HAP-1 (cell line): Measurements from ENCODE around the gene OPA1.
A peak's percentile ranks its signal among the peaks of the same experiment; 100 is the strongest.
"Not testable (repeated sequence)": the region's sequence is repeated elsewhere in the genome, so short reads cannot be mapped to it uniquely, and the experiment has no call there.

ENCODE experiments used
- DNase-seq, 2 experiments: peaks; one replicate each; pipeline ENCODE4 v3.0.0-alpha.2; 2016 to 2020; ENCODE audit warnings: low spot score in 2 of 2
- H3K27me3 ChIP-seq: fragments of 250-450 bp; sonication (Bioruptor Pico); 2 replicates; pipeline ENCODE4 v1.5.1; 2020; ENCODE audit warnings: low read depth, mild to moderate bottlenecking, moderate library complexity
- H3K36me3 ChIP-seq: fragments of 250-450 bp; sonication (Bioruptor Pico); replicated peaks from 2 replicates; pipeline ENCODE4 v1.5.1; 2020; ENCODE audit warnings: mild to moderate bottlenecking
- H3K4me1 ChIP-seq: fragments of 250-450 bp; sonication (Bioruptor Pico); 2 replicates; pipeline ENCODE4 v1.5.1; 2020; ENCODE audit warnings: mild to moderate bottlenecking
- H3K4me3 ChIP-seq: fragments of 250-450 bp; sonication (Bioruptor Pico); 2 replicates; pipeline ENCODE4 v1.5.1; 2020; ENCODE audit warnings: mild to moderate bottlenecking, moderate library complexity
- H3K9me3 ChIP-seq: fragments of 250-450 bp; sonication (Bioruptor Pico); 2 replicates; pipeline ENCODE4 v1.5.1; 2020; ENCODE audit warnings: mild to moderate bottlenecking, moderate library complexity
- in situ Hi-C: fragments of 300-500 bp; cut with MboI; formaldehyde crosslinking; loops from 3 replicates; pipeline ENCODE4 v1.14.3; 2020; ENCODE audit warnings: low sequenced_read_pairs, inconsistent platforms, mixed read lengths

The OPA1 gene

DNA sequence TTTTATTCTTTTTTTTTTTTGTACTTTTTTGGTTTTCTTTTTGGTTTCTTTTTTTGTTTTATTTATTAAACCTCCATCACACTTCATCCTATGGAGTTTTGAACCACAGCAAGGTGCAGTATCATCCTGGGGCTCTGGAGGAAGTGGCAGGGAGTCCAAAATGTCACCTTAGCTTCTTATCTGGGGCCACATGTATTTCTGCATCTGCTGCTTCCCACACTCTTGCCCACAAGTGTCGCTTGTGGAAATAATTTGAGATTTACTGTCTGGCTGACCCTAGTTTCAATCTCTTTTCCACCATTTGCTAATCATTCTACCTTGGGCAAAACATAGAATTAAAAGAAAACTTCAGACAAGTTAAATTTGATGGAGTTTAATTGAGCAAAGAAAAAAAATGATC lies 6.4 kb downstream of the OPA1 start:
- in situ Hi-C loops = no loop called here

DNA sequence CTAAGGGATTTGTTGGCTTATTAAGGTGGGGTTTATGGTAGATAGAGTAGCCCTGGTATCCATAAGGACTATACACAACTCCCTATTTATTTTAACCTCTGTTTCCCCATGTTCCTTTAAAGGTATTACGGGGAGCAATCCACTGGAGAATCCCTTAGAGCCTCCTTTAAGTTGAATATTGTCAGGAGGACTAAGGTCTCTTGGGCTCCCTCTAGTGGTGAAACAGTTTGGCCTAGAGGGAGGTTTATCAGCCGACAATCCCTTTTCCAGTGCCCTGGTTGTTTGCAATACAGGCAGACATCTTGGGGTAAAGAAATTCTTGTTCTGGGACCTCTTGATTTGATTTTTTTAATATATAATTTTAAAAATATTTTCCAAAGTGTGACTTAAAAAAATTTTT lies 12.9 kb downstream of the OPA1 start:
- no peaks in the 10 kb centered on the region for H3K27me3 ChIP-seq
- DNase-seq = peak; percentile 56 to 81
- H3K4me3 ChIP-seq = no peak overlapping the region
- in situ Hi-C loops = no loop called here
- no peaks in the 10 kb centered on the region for H3K4me1 ChIP-seq
- H3K36me3 ChIP-seq = peaks cover 10% of the 10 kb centered on the region
- no peaks in the 10 kb centered on the region for H3K9me3 ChIP-seq

More for the DNA sequence above, 6.4 kb downstream of the OPA1 start:
- Histone ChIP-seq H3K27me3 (no peaks in the 10 kb centered on the region), H3K4me1 (peaks cover 11% of the 10 kb centered on the region), H3K36me3 (peaks cover 20% of the 10 kb centered on the region), H3K9me3 (no peaks in the 10 kb centered on the region), H3K4me3 (no peak overlapping the region)
- DNase-seq = no peak

DNA sequence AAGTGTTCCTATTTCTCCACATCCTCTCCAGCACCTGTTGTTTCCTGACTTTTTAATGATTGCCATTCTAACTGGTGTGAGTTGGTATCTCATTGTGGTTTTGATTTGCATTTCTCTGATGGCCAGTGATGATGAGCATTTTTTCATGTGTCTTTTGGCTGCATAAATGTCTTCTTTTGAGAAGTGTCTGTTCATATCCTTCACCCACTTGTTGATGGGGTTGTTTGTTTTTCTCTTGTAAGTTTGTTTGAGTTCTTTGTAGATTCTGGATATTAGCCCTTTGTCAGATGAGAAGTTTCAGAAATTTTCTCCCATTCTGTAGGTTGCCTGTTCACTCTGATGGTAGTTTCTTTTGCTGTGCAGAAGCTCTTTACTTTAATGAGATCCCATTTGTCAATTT lies 13.9 kb downstream of the OPA1 start:
- H3K9me3 ChIP-seq, in situ Hi-C loops, DNase-seq, H3K4me1 ChIP-seq, H3K4me3 ChIP-seq, H3K27me3 ChIP-seq: not testable (repeated sequence)
- peaks cover 10% of the 10 kb centered on the region; the same call in 1 of the 2 replicates for H3K36me3 ChIP-seq

DNA sequence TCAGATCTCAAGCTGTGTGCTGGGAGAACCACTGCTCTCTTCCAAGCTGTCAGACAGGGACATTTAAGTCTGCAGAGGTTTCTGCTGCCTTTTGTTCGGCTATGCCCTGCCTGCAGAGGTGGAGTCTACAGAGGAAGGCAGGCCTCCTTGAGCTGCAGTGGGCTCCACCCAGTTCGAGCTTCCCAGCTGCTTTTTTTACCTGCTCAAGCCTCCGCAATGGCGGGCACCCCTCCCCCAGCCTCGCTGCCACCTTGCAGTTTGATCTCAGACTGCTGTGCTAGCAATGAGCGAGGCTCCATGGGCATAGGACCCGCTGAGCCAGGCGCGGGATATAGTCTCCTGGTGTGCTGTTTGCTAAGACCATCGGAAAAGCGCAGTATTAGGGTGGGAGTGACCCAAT lies 17.5 kb downstream of the OPA1 start:
- DNase-seq, H3K4me3 ChIP-seq, H3K27me3 ChIP-seq, H3K9me3 ChIP-seq, H3K4me1 ChIP-seq, in situ Hi-C loops: not testable (repeated sequence)
- H3K36me3 ChIP-seq = peaks cover 16% of the 10 kb centered on the region

DNA sequence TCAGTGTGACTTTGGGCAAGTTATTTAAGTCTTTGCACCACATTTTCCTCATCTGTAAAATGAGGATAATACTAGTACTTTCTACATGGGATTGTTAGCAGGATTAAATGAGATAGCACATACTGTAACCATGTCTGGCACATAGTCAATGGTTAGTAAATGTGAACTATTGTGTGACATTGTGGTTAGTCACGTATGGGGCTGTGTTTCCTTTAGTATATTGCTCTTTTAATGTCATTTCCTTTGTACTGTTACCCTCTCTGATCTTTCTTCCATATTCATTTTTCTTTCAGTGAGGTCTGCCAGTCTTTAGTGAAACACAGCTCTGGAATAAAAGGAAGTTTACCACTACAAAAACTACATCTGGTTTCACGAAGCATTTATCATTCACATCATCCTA lies 21.4 kb downstream of the OPA1 start:
- H3K4me1 ChIP-seq = no peaks in the 10 kb centered on the region
- no peak overlapping the region for H3K4me3 ChIP-seq
- DNase-seq = no peak
- H3K9me3 ChIP-seq = no peaks in the 10 kb centered on the region
- no peaks in the 10 kb centered on the region for H3K27me3 ChIP-seq
- peaks cover 41% of the 10 kb centered on the region for H3K36me3 ChIP-seq
- in situ Hi-C loops = no loop called here

DNA sequence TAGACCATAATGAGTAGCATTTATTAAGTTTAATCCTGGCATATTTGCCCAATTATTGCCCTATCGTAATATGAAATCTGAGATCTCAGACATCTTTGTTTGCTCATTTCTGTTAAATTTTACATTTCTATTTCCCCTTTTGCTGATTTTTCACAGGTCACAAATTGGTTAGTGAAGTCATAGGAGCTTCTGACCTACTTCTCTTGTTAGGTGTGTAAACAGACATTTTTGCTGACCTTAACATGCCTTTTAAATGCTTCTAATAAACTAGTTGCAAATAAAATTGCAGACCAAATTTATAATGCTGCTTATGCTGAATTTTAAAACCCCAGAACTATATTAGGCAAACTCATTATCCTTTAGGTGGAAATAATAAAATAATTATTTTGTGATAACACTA lies 24.6 kb downstream of the OPA1 start:
- DNase-seq = no peak
- H3K27me3 ChIP-seq = no peaks in the 10 kb centered on the region
- H3K4me1 ChIP-seq = no peaks in the 10 kb centered on the region
- H3K36me3 ChIP-seq = peaks cover 50% of the 10 kb centered on the region
- H3K9me3 ChIP-seq = no peaks in the 10 kb centered on the region
- in situ Hi-C loops = no loop called here
- H3K4me3 ChIP-seq = no peak overlapping the region

DNA sequence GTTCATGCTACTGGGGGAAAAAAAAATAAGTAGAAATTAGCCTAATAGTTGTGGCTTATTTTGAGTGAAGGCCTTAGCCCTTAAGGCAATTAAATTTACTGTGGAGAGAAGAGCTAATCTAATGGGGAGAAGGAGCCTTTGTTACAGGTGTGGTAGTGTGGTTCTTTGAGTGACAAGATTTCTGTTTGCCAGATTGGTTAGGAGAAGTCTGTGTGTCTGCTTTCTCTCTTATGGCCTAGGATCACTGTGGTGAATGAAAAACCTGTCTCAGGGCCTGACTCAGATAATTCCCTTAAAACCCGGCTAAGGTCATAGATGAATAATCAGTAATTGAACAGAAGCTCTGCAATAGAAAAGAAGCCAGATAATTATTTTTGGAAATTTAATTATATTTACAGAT lies 27.0 kb downstream of the OPA1 start:
- Histone ChIP-seq H3K27me3 (no peaks in the 10 kb centered on the region), H3K9me3 (no peaks in the 10 kb centered on the region), H3K36me3 (peaks cover 46% of the 10 kb centered on the region), H3K4me3 (no peak overlapping the region), H3K4me1 (no peaks in the 10 kb centered on the region)
- no peak for DNase-seq
- in situ Hi-C loops = no loop called here

DNA sequence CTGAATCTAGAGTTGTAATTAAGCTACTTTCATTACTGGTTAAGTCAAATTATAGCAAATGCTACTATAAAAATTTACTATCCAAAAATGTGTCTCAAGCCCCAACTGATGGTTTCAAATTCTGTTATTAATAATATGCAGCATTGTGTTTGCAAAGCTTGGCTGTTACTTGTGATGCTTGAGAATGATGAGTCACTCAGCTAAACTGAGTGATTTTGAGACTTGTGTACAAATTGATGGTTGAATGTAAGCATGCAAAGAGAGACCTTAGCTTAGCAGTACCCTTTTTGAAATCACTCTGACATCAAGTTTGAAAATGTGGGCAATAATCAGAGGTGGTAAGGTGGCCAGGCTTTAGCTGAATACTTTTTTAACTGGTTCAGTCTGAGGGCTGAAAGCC lies 27.6 kb downstream of the OPA1 start:
- in situ Hi-C loops = no loop called here
- H3K36me3 ChIP-seq = peaks cover 41% of the 10 kb centered on the region
- H3K27me3 ChIP-seq = no peaks in the 10 kb centered on the region
- no peaks in the 10 kb centered on the region for H3K9me3 ChIP-seq
- no peaks in the 10 kb centered on the region for H3K4me1 ChIP-seq
- DNase-seq = no peak
- H3K4me3 ChIP-seq = no peak overlapping the region

DNA sequence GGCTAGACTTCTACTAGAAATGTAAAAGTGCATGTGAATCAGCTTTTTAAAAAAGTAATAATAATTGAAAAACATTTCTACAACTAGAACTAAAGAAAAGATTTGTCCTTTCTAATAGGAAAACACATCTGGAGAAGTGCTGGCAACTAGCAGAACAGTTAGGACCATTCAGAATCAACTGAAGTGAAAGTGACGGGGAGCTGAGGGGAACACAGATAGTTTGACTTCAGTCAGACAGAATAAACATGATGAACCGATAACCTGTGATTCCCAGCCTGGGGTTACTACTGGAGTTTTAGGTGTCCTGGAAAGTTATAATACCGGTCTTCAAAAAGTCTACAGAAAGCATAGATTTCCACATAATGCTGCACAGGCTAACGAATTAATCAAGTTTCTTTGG lies 28.1 kb downstream of the OPA1 start:
- peaks cover 41% of the 10 kb centered on the region for H3K36me3 ChIP-seq
- H3K4me3 ChIP-seq = no peak overlapping the region
- in situ Hi-C loops = no loop called here
- no peaks in the 10 kb centered on the region for H3K27me3 ChIP-seq
- DNase-seq = no peak
- no peaks in the 10 kb centered on the region for H3K9me3 ChIP-seq
- no peaks in the 10 kb centered on the region for H3K4me1 ChIP-seq

DNA sequence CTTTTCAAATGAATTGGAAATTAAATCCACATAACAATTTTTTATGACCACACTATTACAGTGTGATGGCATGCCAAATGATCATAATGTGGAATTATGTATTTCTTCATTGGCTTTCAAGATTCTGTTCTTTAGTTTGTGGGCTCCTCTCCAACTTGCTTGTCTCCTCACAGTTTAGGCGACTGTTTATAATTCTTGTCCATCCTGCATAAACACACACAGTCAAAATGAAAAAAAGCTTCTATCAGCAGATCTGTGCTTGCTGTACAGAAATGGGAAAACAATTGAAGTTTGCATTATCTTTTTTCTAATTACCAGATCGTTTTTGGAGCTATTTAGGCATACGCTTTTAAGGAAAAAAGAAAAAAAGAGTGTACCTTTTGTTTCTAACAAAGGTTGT lies 37.0 kb downstream of the OPA1 start:
- Histone ChIP-seq H3K27me3 (no peaks in the 10 kb centered on the region), H3K4me1 (peaks cover 8% of the 10 kb centered on the region), H3K4me3 (no peak overlapping the region), H3K36me3 (peaks cover 19% of the 10 kb centered on the region), H3K9me3 (no peaks in the 10 kb centered on the region)
- in situ Hi-C loops = no loop called here
- no peak for DNase-seq

DNA sequence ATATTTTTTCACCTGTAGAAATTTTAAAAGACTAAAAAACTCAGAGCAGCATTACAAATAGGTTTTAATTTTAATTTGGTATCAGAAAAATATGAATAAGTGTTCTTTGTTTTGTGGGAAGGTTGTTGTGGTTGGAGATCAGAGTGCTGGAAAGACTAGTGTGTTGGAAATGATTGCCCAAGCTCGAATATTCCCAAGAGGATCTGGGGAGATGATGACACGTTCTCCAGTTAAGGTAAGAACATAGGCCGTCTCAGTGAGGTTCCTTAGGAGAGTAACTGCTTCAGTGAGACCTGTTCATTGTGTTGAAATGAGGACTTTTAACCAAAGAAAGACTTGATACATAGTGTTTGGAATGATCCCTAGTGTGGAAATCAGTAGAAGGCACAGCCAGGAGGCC lies 44.8 kb downstream of the OPA1 start:
- H3K9me3 ChIP-seq = no peaks in the 10 kb centered on the region
- H3K4me1 ChIP-seq = no peaks in the 10 kb centered on the region
- H3K36me3 ChIP-seq = peaks cover 44% of the 10 kb centered on the region
- H3K4me3 ChIP-seq = no peak overlapping the region
- no peaks in the 10 kb centered on the region for H3K27me3 ChIP-seq
- DNase-seq = no peak
- in situ Hi-C loops = no loop called here

DNA sequence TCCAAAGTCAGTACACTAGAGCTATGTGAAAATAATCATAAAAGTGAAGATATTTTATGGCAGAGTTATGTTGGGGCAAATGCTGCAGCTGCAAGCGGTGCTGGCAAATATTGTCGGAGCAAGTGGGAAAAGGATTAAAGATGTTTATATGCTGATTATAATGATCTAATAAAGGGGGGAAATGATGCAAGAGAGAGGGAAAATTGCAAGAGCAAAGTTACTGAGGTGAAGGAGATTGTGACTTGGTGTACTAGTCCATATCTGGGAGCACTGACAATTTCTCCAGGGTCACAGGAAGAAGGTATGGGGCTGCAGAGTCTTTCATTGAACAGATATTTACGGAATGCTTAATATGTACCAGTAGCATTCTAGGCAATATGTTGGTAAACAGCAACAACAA lies 45.8 kb downstream of the OPA1 start:
- no peaks in the 10 kb centered on the region for H3K27me3 ChIP-seq
- in situ Hi-C loops = no loop called here

DNA sequence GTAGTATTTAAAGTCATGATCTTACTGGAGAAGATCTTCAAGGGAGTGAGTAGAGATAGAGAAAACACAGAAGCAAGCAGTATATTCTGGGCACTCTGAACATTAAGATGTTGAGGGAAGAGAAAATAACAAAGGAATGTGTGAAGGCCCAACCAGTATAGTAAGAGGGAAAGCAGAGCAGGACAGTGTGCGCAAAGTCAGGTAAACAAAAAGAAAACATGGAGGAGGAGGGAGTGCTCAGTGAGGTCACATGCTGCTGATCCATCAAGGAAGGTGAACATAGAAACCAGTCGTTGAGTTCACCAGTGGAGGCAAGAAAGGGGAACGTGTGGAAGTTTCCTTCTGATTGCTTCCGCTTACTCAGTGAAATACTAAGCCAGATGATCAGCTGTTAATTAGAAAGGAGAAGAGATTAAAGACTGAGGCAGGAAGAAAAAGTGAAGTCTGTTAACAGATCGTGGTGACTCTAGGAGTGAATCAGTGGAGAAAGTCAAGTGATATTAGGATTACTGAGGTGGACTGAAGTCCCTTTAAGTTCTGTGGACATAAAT lies 47.2 kb downstream of the OPA1 start:
- H3K36me3 ChIP-seq = peaks cover 66% of the 10 kb centered on the region

More for the DNA sequence above, 45.8 kb downstream of the OPA1 start:
- no peak for DNase-seq
- H3K9me3 ChIP-seq = no peaks in the 10 kb centered on the region
- H3K36me3 ChIP-seq = peaks cover 54% of the 10 kb centered on the region
- H3K4me3 ChIP-seq = no peak overlapping the region
- H3K4me1 ChIP-seq = no peaks in the 10 kb centered on the region

DNA sequence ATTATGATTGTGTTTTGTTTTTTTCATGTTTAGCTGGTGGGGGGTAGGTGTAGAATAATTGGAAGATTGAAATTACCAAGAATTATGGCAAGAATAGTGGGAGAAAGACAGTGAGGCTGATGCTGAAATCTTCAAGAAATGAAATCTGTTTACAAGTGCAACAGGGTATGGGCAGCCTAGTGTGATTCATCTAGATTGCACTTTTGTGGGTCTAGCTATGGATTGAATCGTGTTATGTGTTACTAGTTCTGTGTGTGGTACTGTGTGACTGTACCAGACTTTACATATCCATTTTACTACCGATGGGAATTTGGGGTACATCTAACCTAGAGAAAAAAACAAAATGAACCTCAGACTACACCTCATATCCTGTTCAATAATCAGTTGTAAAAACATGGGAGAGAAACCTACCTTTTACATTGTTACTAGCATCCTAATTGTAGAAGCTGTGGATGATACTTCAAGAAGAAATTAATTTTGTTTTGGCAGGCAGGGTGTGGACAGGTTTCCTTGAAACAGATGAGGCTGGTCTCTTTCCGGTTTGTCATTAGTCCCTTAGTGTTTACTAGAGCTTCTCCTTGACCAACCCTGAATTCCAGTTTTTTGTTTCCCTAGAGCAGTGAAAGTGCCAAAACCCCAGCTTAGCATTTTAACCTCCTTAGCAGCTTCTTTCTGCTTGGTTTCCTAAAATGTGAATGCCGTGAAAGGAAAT lies 47.9 kb downstream of the OPA1 start:
- no peak for DNase-seq
- H3K4me1 ChIP-seq = no peaks in the 10 kb centered on the region
- no peaks in the 10 kb centered on the region for H3K27me3 ChIP-seq
- no peaks in the 10 kb centered on the region for H3K9me3 ChIP-seq
- peaks cover 67% of the 10 kb centered on the region for H3K36me3 ChIP-seq
- in situ Hi-C loops = no loop called here
- no peak overlapping the region for H3K4me3 ChIP-seq

More for the DNA sequence above, 47.2 kb downstream of the OPA1 start:
- Histone ChIP-seq H3K4me1 (no peaks in the 10 kb centered on the region), H3K9me3 (no peaks in the 10 kb centered on the region), H3K4me3 (no peak overlapping the region), H3K27me3 (no peaks in the 10 kb centered on the region)
- no peak for DNase-seq
- in situ Hi-C loops = no loop called here

DNA sequence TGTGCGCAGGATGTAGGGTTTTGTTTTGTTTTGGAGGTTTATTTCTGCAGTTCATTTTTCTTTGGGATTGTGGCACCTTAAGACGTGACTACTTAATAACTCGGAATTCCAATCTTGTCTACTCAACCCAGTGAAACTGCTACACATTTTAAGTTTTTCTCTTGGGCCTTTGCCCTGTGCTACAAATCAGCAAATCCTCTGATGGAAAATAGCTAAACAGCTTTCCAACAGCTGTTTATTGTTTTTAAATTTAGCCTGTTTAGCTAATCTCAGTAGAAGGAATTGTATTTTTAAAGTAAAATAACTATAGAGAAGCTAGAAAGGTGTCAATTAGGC lies 48.4 kb downstream of the OPA1 start:
- in situ Hi-C loops = no loop called here
- no peaks in the 10 kb centered on the region for H3K9me3 ChIP-seq
- H3K4me3 ChIP-seq = no peak overlapping the region
- DNase-seq = no peak
- H3K4me1 ChIP-seq = no peaks in the 10 kb centered on the region
- peaks cover 69% of the 10 kb centered on the region for H3K36me3 ChIP-seq
- H3K27me3 ChIP-seq = no peaks in the 10 kb centered on the region
